NCI-H446 treated with DMSO at 0.1 percent for 48 hours (cell line): ENCODE data around the gene SLC34A1.
A peak's percentile ranks its signal among the peaks of the same experiment; 100 is the strongest.
"Not testable (repeated sequence)": the region's sequence is repeated elsewhere in the genome, so short reads cannot be mapped to it uniquely, and the experiment has no call there.

Experiments
- DNase-seq: peaks from one replicate; lab custom pipeline; 2025; lab: John Stamatoyannopoulos, UW

SLC34A1 gene

GRCh38 chr5:177410575-177410974 is 26.3 kb downstream of the SLC34A1 start:
- no peak for DNase-seq

GRCh38 chr5:177412603-177413233 is 28.5 kb downstream of the SLC34A1 start:
- no peak for DNase-seq

GRCh38 chr5:177414481-177414880 is 30.2 kb downstream of the SLC34A1 start:
- no peak for DNase-seq

- not testable (repeated sequence) for DNase-seq
These were observed 32.8 kb downstream of the SLC34A1 start for GRCh38 chr5:177417081-177417480.

- no peak for DNase-seq
These were observed 34.8 kb downstream of the SLC34A1 start for GRCh38 chr5:177419046-177419445.

- DNase-seq: not testable (repeated sequence)
These were observed 36.2 kb downstream of the SLC34A1 start for GRCh38 chr5:177420472-177420871.

- no peak for DNase-seq
These were observed 37.0 kb downstream of the SLC34A1 start for GRCh38 chr5:177421062-177421798.

GRCh38 chr5:177423671-177424070 is 39.4 kb downstream of the SLC34A1 start:
- no peak for DNase-seq

- DNase-seq: no peak
These were observed 41.1 kb downstream of the SLC34A1 start for GRCh38 chr5:177425196-177425800.

GRCh38 chr5:177425801-177426565 is 41.7 kb downstream of the SLC34A1 start:
- peak; percentile 99 for DNase-seq

- no peak for DNase-seq
These were observed 42.5 kb downstream of the SLC34A1 start, which contains the start of gene GRK6 for GRCh38 chr5:177426566-177427210. GRK6 (plus strand) TSS chr5:177426676; CDS start chr5:177426846, 170 bp downstream.

- no peak for DNase-seq
These were observed 43.1 kb downstream of the SLC34A1 start for GRCh38 chr5:177427211-177427822.

GRCh38 chr5:177427919-177428573 is 43.8 kb downstream of the SLC34A1 start:
- no peak for DNase-seq

GRCh38 chr5:177428574-177429217 is 44.5 kb downstream of the SLC34A1 start:
- DNase-seq: no peak

- no peak for DNase-seq
These were observed 45.2 kb downstream of the SLC34A1 start for GRCh38 chr5:177429248-177430040.

- DNase-seq: no peak
These were observed 46.1 kb downstream of the SLC34A1 start for GRCh38 chr5:177430140-177430951.

GRCh38 chr5:177430972-177431316 is 46.7 kb downstream of the SLC34A1 start:
- no peak for DNase-seq

- DNase-seq: no peak
These were observed 47.3 kb downstream of the SLC34A1 start for GRCh38 chr5:177431317-177432142.
